DND-41 (cell line): ENCODE measurements around the gene NSMF.

Experiments used
- CTCF ChIP-seq: IDR thresholded peaks from 2 replicates; pipeline ENCODE4 v1.5.1; 2012; ENCODE audit warnings: borderline replicate concordance, low read length, moderate library complexity, mild to moderate bottlenecking; ENCODE audit not compliant: poor library complexity, severe bottlenecking; ENCODE audit errors: extremely low read depth
- EZH2 ChIP-seq: IDR thresholded peaks from 3 replicates; pipeline ENCODE4 v1.6.1; 2012; ENCODE audit warnings: borderline replicate concordance, low read depth, mild to moderate bottlenecking, moderate library complexity, low read length, inconsistent platforms; ENCODE audit not compliant: severe bottlenecking

- TF ChIP-seq CTCF, result no peak
- TF ChIP-seq EZH2, result no peak
Measured at GRCh38 chr9:137435980-137436760, 23.0 kb downstream of the NSMF start.
